BLaER1 treated with 17β-estradiol and CSF1 and Interleukin-3, amounts not matched to agents 10 nM and 100 nM (cell line): ENCODE data around the gene HOXD4.

Experiments
- H3K27ac ChIP-seq, 11 experiments: shearing (Covaris generic); formaldehyde crosslinking; 2 replicates each; pipeline ENCODE4 v1.8.1; 2022
- H3K27me3 ChIP-seq, 11 experiments: shearing (Covaris generic); formaldehyde crosslinking; 2 replicates each; pipeline ENCODE4 v1.8.1; 2022
- H3K36me3 ChIP-seq, 11 experiments: shearing (Covaris generic); formaldehyde crosslinking; 2 replicates each; pipeline ENCODE4 v1.8.1; 2022
- H3K4me1 ChIP-seq, 10 experiments: shearing (Covaris generic); formaldehyde crosslinking; 2 replicates each; pipeline ENCODE4 v1.8.1; 2022
- H3K4me2 ChIP-seq, 11 experiments: shearing (Covaris generic); formaldehyde crosslinking; 2 replicates each; pipeline ENCODE4 v1.8.1; 2022
- H3K4me3 ChIP-seq, 10 experiments: shearing (Covaris generic); formaldehyde crosslinking; 2 replicates each; pipeline ENCODE4 v1.8.1; 2022
- H3K9ac ChIP-seq, 11 experiments: shearing (Covaris generic); formaldehyde crosslinking; 2 replicates each; pipeline ENCODE4 v1.8.1; 2022
- H3K9me3 ChIP-seq, 11 experiments: shearing (Covaris generic); formaldehyde crosslinking; replicated peaks in 1 of 11; 2 replicates each; pipeline ENCODE4 v1.8.1; 2022
- H4K20me1 ChIP-seq, 11 experiments: shearing (Covaris generic); formaldehyde crosslinking; 2 replicates each; pipeline ENCODE4 v1.8.1; 2022
- Cebpa-rat ChIP-seq, 11 experiments: shearing (Covaris generic); IDR thresholded peaks; 2 replicates each; pipeline ENCODE4 v1.8.1; 2022

HOXD4 gene

GRCh38 chr2:176170602-176171305 is 19.4 kb downstream of the HOXD4 start:
- H3K4me1 ChIP-seq, result no peaks in the 10 kb centered on the region
- peaks cover 26 to 44% (median 35%) of the 10 kb centered on the region in 11 experiments for H3K9me3 ChIP-seq
- H3K27me3 ChIP-seq, result peaks cover 35 to 52% (median 42%) of the 10 kb centered on the region in 11 experiments
- H3K36me3 ChIP-seq, result no peaks in the 10 kb centered on the region
- no peak overlapping the region for H3K4me2 ChIP-seq
- no peak overlapping the region for H3K9ac ChIP-seq
- H4K20me1 ChIP-seq, result no peaks in the 10 kb centered on the region
- no peak for TF ChIP-seq Cebpa-rat (IDR thresholded peaks at IDR 0.05)
- no peak overlapping the region for H3K27ac ChIP-seq
- no peak overlapping the region for H3K4me3 ChIP-seq

GRCh38 chr2:176171351-176172006 is 20.1 kb downstream of the HOXD4 start:
- H3K4me3 ChIP-seq, result no peak overlapping the region
- no peak overlapping the region for H3K4me2 ChIP-seq
- no peak overlapping the region for H3K27ac ChIP-seq
- H3K36me3 ChIP-seq, result no peaks in the 10 kb centered on the region
- TF ChIP-seq Cebpa-rat (IDR thresholded peaks at IDR 0.05), result no peak
- peaks cover 35 to 54% (median 47%) of the 10 kb centered on the region in 11 experiments for H3K27me3 ChIP-seq
- H4K20me1 ChIP-seq, result no peaks in the 10 kb centered on the region
- H3K4me1 ChIP-seq, result no peaks in the 10 kb centered on the region
- peaks cover 26 to 43% (median 35%) of the 10 kb centered on the region in 11 experiments for H3K9me3 ChIP-seq
- no peak overlapping the region for H3K9ac ChIP-seq

GRCh38 chr2:176172007-176172894 is 20.9 kb downstream of the HOXD4 start:
- Histone ChIP-seq H3K9me3 (peaks cover 26 to 45% (median 37%) of the 10 kb centered on the region in 11 experiments), H3K27ac (no peak overlapping the region), H4K20me1 (no peaks in the 10 kb centered on the region), H3K4me3 (no peak overlapping the region), H3K36me3 (no peaks in the 10 kb centered on the region), H3K4me2 (no peak overlapping the region), H3K9ac (no peak overlapping the region), H3K4me1 (no peaks in the 10 kb centered on the region), H3K27me3 (peaks cover 35 to 56% (median 50%) of the 10 kb centered on the region in 11 experiments)
- no peak for TF ChIP-seq Cebpa-rat (IDR thresholded peaks at IDR 0.05)

- peaks cover 35 to 64% (median 58%) of the 10 kb centered on the region in 11 experiments for H3K27me3 ChIP-seq
- no peak overlapping the region for H3K4me2 ChIP-seq
- no peaks in the 10 kb centered on the region for H3K36me3 ChIP-seq
- H3K9me3 ChIP-seq, result peaks cover 32 to 53% (median 44%) of the 10 kb centered on the region in 11 experiments
- no peak for TF ChIP-seq Cebpa-rat (IDR thresholded peaks at IDR 0.05)
- no peaks in the 10 kb centered on the region for H4K20me1 ChIP-seq
- no peak overlapping the region for H3K9ac ChIP-seq
- H3K27ac ChIP-seq, result no peak overlapping the region
- H3K4me3 ChIP-seq, result no peak overlapping the region
- no peaks in the 10 kb centered on the region for H3K4me1 ChIP-seq
These were observed 21.7 kb downstream of the HOXD4 start for GRCh38 chr2:176172895-176173566.

GRCh38 chr2:176173567-176174381 is 22.4 kb downstream of the HOXD4 start:
- Histone ChIP-seq H3K4me3 (no peak overlapping the region), H3K4me1 (no peaks in the 10 kb centered on the region), H3K9ac (no peak overlapping the region), H3K4me2 (no peak overlapping the region), H4K20me1 (no peaks in the 10 kb centered on the region), H3K36me3 (no peaks in the 10 kb centered on the region), H3K9me3 (peaks cover 38 to 60% (median 49%) of the 10 kb centered on the region in 11 experiments), H3K27ac (no peak overlapping the region), H3K27me3 (peaks cover 35 to 72% (median 65%) of the 10 kb centered on the region in 11 experiments)
- no peak for TF ChIP-seq Cebpa-rat (IDR thresholded peaks at IDR 0.05)

GRCh38 chr2:176174382-176174823 is 23.1 kb downstream of the HOXD4 start:
- no peak overlapping the region for H3K4me2 ChIP-seq
- peaks cover 35 to 78% (median 69%) of the 10 kb centered on the region in 11 experiments for H3K27me3 ChIP-seq
- no peak overlapping the region for H3K4me3 ChIP-seq

GRCh38 chr2:176174824-176175708 is 23.7 kb downstream of the HOXD4 start:
- Histone ChIP-seq H3K9me3 (peaks cover 38 to 60% (median 49%) of the 10 kb centered on the region in 11 experiments), H3K27ac (no peak overlapping the region), H3K9ac (no peak overlapping the region), H3K36me3 (no peaks in the 10 kb centered on the region), H3K4me1 (no peaks in the 10 kb centered on the region), H3K4me3 (no peak overlapping the region), H3K4me2 (no peak overlapping the region), H3K27me3 (peaks cover 35 to 79% (median 69%) of the 10 kb centered on the region in 11 experiments), H4K20me1 (no peaks in the 10 kb centered on the region)
- no peak for TF ChIP-seq Cebpa-rat (IDR thresholded peaks at IDR 0.05)

More at GRCh38 chr2:176174382-176174823, 23.1 kb downstream of the HOXD4 start:
- H3K36me3 ChIP-seq, result no peaks in the 10 kb centered on the region
- peaks cover 38 to 60% (median 49%) of the 10 kb centered on the region in 11 experiments for H3K9me3 ChIP-seq
- no peaks in the 10 kb centered on the region for H3K4me1 ChIP-seq
- TF ChIP-seq Cebpa-rat (IDR thresholded peaks at IDR 0.05), result no peak
- no peaks in the 10 kb centered on the region for H4K20me1 ChIP-seq
- H3K9ac ChIP-seq, result no peak overlapping the region
- no peak overlapping the region for H3K27ac ChIP-seq
